HCT116 (cell line): Measurements from ENCODE around the gene SRP19. TPM values are rescaled to one million over a fixed set of nuclear protein-coding genes. Genes with fewer than 3 reads are reported as not detected.

ENCODE experiments used
- ATAC-seq: fragments of 200-7000 bp; cut with Tn5 transposase; 2 replicates; pipeline ENCODE4 v1.9.1; 2020; ENCODE audit warnings: mild to moderate bottlenecking, moderate library complexity
- BruUV-seq: library from RNA; stranded (reverse); fragments of 400-500 nt; replicated peaks from 2 replicates; lab custom pipeline; 2021; lab: Mats Ljungman, UMichigan
- CTCF ChIA-PET: fragments of 300-600 bp; sonication (Branson Sonifier 250); formaldehyde crosslinking; loops from one replicate; lab custom pipeline; 2021; ENCODE audit warnings: antibody characterized with exemption; lab: Charles Lee
- POLR2A ChIA-PET: fragments of 300-600, 350-600 bp; sonication (Branson Sonifier 250); formaldehyde crosslinking; loops from one replicate; lab custom pipeline; 2021; ENCODE audit warnings: antibody characterized with exemption; lab: Charles Lee
- RAD21 ChIA-PET, 2 experiments: fragments of 300-600 bp; sonication (Branson Sonifier 250); formaldehyde crosslinking; loops; one replicate each; lab custom pipeline; 2023; ENCODE audit warnings: low total read pairs in 2 of 2; ENCODE audit not compliant: uncharacterized antibody in 2 of 2, unreplicated experiment in 2 of 2, low non-redundant PET in 1 of 2; lab: Charles Lee
- DNase-seq: peaks from one replicate; pipeline ENCODE4 v3.0.0-alpha.2; 2010; ENCODE audit warnings: low read depth, low spot score
- H2AFZ ChIP-seq: fragments of 200-600 bp; shearing (Covaris generic), sonication (generic); 2 replicates; pipeline ENCODE4 v1.6.1; 2017; ENCODE audit warnings: low read depth, mixed run types, mixed read lengths, antibody characterized with exemption, low read length; ENCODE audit not compliant: poor library complexity, severe bottlenecking
- H3K27ac ChIP-seq: 2 replicates; pipeline ENCODE4 v1.5.1; 2012; ENCODE audit warnings: low read depth, low read length
- H3K27me3 ChIP-seq: fragments of 200-600 bp; sonication (generic); 2 replicates; pipeline ENCODE4 v1.6.1; 2016; ENCODE audit warnings: mixed run types, low read length, mixed read lengths; ENCODE audit not compliant: insufficient read depth
- H3K36me3 ChIP-seq, 2 experiments: fragments of 200-500 bp in 1 of 2; fragments of 200-600 bp in 1 of 2; sonication (Bioruptor generic) in 1 of 2; sonication (generic) in 1 of 2; 2 replicates each; pipeline versions ENCODE4 v1.5.1 to v1.6.1; 2014 to 2016; ENCODE audit warnings: low read length in 2 of 2, inconsistent platforms in 1 of 2, mixed read lengths in 1 of 2, mixed run types in 1 of 2; ENCODE audit not compliant: insufficient read depth in 2 of 2, control insufficient read depth in 1 of 2
- H3K4me1 ChIP-seq, 2 experiments: fragments of 200-600 bp in 1 of 2; sonication (generic) in 1 of 2; 2 replicates each; pipeline versions ENCODE4 v1.5.1 to v1.6.1; 2012 to 2017; ENCODE audit warnings: low read length in 2 of 2, inconsistent platforms in 1 of 2, mild to moderate bottlenecking in 1 of 2, mixed read lengths in 1 of 2, mixed run types in 1 of 2, moderate library complexity in 1 of 2; ENCODE audit not compliant: insufficient read depth in 2 of 2, control insufficient read depth in 1 of 2
- H3K4me2 ChIP-seq: fragments of 200-600 bp; sonication (generic); 2 replicates; pipeline ENCODE4 v1.6.1; 2017; ENCODE audit warnings: mixed run types, low read length, mixed read lengths
- H3K4me3 ChIP-seq, 2 experiments: fragments of 200-600 bp in 1 of 2; sonication (generic) in 1 of 2; replicated peaks in 1 of 2; 2 replicates each; pipeline ENCODE4 v1.5.1; 2011 to 2016; ENCODE audit warnings: low read length in 2 of 2, control low read depth in 1 of 2, low read depth in 1 of 2, mild to moderate bottlenecking in 1 of 2, mixed read lengths in 1 of 2, mixed run types in 1 of 2
- H3K79me2 ChIP-seq: fragments of 200-600 bp; sonication (generic); 2 replicates; pipeline ENCODE4 v1.6.1; 2017; ENCODE audit warnings: mild to moderate bottlenecking, mixed run types, low read length, moderate library complexity, mixed read lengths; ENCODE audit not compliant: insufficient read depth
- H3K9ac ChIP-seq: fragments of 200-600 bp; sonication (generic); 2 replicates; pipeline ENCODE4 v1.6.1; 2016; ENCODE audit warnings: low read length, mixed read lengths
- H3K9me2 ChIP-seq: fragments of 200-600 bp; sonication (generic), shearing (Covaris generic); 2 replicates; pipeline ENCODE4 v1.6.1; 2017; ENCODE audit warnings: mixed run types, mild to moderate bottlenecking, moderate library complexity; ENCODE audit not compliant: insufficient read depth
- H3K9me3 ChIP-seq, 2 experiments: fragments of 200-500 bp in 1 of 2; fragments of 200-600 bp in 1 of 2; sonication (Bioruptor generic) in 1 of 2; sonication (generic) in 1 of 2; 2 replicates each; pipeline ENCODE4 v1.6.1; 2014 to 2017; ENCODE audit warnings: low read length in 2 of 2, mixed read lengths in 2 of 2, inconsistent platforms in 1 of 2, low read depth in 1 of 2, mild to moderate bottlenecking in 1 of 2, mixed run types in 1 of 2, moderate library complexity in 1 of 2; ENCODE audit not compliant: control insufficient read depth in 1 of 2, insufficient read depth in 1 of 2
- H4K20me1 ChIP-seq: fragments of 200-600 bp; sonication (generic), shearing (Covaris generic); 2 replicates; pipeline ENCODE4 v1.6.1; 2017; ENCODE audit warnings: mixed run types, mild to moderate bottlenecking, moderate library complexity; ENCODE audit not compliant: insufficient read depth
- ELF1 ChIP-seq: IDR thresholded peaks from 2 replicates; pipeline ENCODE4 v1.6.1; 2012; ENCODE audit warnings: low read depth, borderline replicate concordance
- JUND ChIP-seq: IDR thresholded peaks from 2 replicates; pipeline ENCODE4 v1.6.1; 2012
- POLR2AphosphoS5 ChIP-seq: IDR thresholded peaks from 2 replicates; pipeline ENCODE4 v1.6.1; 2011; ENCODE audit warnings: mild to moderate bottlenecking, low read depth, low read length, moderate library complexity
- RAD21 ChIP-seq: IDR thresholded peaks from 2 replicates; pipeline ENCODE4 v1.6.1; 2012; ENCODE audit warnings: low read depth, mild to moderate bottlenecking
- ZFX ChIP-seq: fragments of 450-650 bp; IDR thresholded peaks from 2 replicates; pipeline ENCODE4 v1.6.1; 2017
- ZNF274 ChIP-seq: fragments of 200-500 bp; sonication (Bioruptor generic); IDR thresholded peaks from 2 replicates; pipeline ENCODE4 v1.6.1; 2014; ENCODE audit warnings: mild to moderate bottlenecking, low read depth, low read length, inconsistent platforms
- intact Hi-C: fragments of 100-400 bp; cut with micrococcal nuclease; formaldehyde crosslinking; loops from 2 replicates; pipeline ENCODE4 v1.10.0; 2022
- total RNA-seq: library from RNA; stranded (reverse); gene quantifications from one replicate; pipeline ENCODE4 v1.2.1, GENCODE V29; 2021; ENCODE audit not compliant: unreplicated experiment
- TF ChIP-seq, protein P1 (sequence below), 3 experiments: fragments of 200-600 bp in 1 of 3; sonication (generic) in 1 of 3; IDR thresholded peaks in 2 of 3; conservative IDR thresholded peaks in 1 of 3; 2 replicates each; pipeline ENCODE4 v1.5.1; 2012 to 2017; ENCODE audit warnings: low read depth in 2 of 3, low read length in 2 of 3, antibody characterized with exemption in 1 of 3, borderline replicate concordance in 1 of 3, control low read depth in 1 of 3, mild to moderate bottlenecking in 1 of 3, mixed read lengths in 1 of 3, mixed run types in 1 of 3, moderate library complexity in 1 of 3; ENCODE audit not compliant: insufficient read depth in 1 of 3
- TF ChIP-seq, protein P2 (sequence below): IDR thresholded peaks from 2 replicates; pipeline ENCODE4 v1.6.1; 2011; ENCODE audit warnings: mild to moderate bottlenecking, low read length, moderate library complexity; ENCODE audit not compliant: insufficient replicate concordance; ENCODE audit errors: extremely low read depth

Gene SRP19
- total RNA-seq, 1 experiment from 2014 or later, result 45.3 TPM

DNA sequence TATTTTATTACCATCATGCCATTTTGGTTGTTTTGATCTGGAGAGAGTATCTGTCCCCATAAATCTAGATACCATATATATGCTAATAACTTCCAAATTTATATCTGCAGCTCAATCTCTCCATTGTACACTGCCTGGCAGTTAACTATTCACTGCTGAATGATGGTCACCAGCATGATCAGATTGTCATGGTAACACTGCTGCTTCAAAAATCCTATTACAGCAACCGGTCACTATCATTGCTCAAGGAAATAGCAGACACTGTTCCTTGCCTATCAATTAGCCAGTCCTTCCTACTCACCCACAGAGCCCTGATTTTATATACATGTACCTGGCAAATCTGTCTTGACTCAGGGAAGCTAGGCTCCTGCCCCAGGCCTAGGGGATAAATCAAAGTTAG is 49.4 kb downstream of the SRP19 start:
- peaks cover 7 to 11% of the 10 kb centered on the region in 2 experiments; a peak in 2 of 4 replicates for H3K36me3 ChIP-seq
- H4K20me1 ChIP-seq, result no peaks in the 10 kb centered on the region
- H3K4me1 ChIP-seq, result peaks cover 0 to 3% of the 10 kb centered on the region in 2 experiments; a peak in 1 of 4 replicates
- no peaks in the 10 kb centered on the region for H3K27me3 ChIP-seq
- no peaks in the 10 kb centered on the region for H3K9me3 ChIP-seq
- ChIA-PET CTCF (no interaction called here), POLR2A (no interaction called here), RAD21 (no interaction called here)
- H3K79me2 ChIP-seq, result peaks cover 51% of the 10 kb centered on the region
- DNase-seq (no peak), ATAC-seq (no peak)
- H3K4me2 ChIP-seq, result no peak overlapping the region
- H3K9ac ChIP-seq, result no peak overlapping the region
- no peak overlapping the region for H3K4me3 ChIP-seq
- TF ChIP-seq POLR2AphosphoS5, result no peak
- no peak for TF ChIP-seq JUND
- no peak for TF ChIP-seq ELF1
- TF ChIP-seq, protein P1, sequence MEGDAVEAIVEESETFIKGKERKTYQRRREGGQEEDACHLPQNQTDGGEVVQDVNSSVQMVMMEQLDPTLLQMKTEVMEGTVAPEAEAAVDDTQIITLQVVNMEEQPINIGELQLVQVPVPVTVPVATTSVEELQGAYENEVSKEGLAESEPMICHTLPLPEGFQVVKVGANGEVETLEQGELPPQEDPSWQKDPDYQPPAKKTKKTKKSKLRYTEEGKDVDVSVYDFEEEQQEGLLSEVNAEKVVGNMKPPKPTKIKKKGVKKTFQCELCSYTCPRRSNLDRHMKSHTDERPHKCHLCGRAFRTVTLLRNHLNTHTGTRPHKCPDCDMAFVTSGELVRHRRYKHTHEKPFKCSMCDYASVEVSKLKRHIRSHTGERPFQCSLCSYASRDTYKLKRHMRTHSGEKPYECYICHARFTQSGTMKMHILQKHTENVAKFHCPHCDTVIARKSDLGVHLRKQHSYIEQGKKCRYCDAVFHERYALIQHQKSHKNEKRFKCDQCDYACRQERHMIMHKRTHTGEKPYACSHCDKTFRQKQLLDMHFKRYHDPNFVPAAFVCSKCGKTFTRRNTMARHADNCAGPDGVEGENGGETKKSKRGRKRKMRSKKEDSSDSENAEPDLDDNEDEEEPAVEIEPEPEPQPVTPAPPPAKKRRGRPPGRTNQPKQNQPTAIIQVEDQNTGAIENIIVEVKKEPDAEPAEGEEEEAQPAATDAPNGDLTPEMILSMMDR (IDR thresholded peaks at IDR 0.05 in 2 of 3, conservative IDR thresholded peaks at IDR 0.05 in 1 of 3; ENCODE audit: borderline replicate concordance in 1 of 3, insufficient read depth in 1 of 3, low read depth in 2 of 3, low read length in 2 of 3), result no peak
- no peak for TF ChIP-seq RAD21
- TF ChIP-seq, all 23 proteins: peak for 0
- intact Hi-C loops, result no loop called here
- Histone ChIP-seq H2AFZ (no peak overlapping the region), H3K9me2 (no peaks in the 10 kb centered on the region), H3K27ac (no peak overlapping the region)
- no TSS peak for BruUV-seq

DNA sequence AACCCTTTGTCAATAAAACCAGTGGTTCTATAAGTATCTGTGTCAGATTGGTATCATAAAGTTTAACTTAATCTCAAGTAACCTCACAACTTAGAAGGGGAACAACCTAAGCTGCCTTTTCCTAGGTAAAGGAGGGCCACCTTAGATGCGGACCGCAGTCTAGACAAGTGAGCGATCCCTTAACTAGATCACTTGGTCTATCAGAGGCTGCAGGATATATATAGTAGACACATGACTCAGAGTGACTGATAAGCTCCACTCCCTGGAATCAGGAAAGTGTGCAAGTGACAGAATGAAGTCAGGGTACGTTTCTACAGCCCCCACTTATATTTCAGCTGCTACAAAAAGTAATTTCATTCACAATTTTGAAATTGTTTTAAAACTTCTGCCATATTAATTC is 53.5 kb downstream of the SRP19 start:
- no TSS peak for BruUV-seq
- CTCF ChIA-PET, result no interaction called here
- RAD21 ChIA-PET, result no interaction called here
- TF ChIP-seq ZNF274, result no peak
- TF ChIP-seq ZFX, result no peak
- TF ChIP-seq, protein P2, sequence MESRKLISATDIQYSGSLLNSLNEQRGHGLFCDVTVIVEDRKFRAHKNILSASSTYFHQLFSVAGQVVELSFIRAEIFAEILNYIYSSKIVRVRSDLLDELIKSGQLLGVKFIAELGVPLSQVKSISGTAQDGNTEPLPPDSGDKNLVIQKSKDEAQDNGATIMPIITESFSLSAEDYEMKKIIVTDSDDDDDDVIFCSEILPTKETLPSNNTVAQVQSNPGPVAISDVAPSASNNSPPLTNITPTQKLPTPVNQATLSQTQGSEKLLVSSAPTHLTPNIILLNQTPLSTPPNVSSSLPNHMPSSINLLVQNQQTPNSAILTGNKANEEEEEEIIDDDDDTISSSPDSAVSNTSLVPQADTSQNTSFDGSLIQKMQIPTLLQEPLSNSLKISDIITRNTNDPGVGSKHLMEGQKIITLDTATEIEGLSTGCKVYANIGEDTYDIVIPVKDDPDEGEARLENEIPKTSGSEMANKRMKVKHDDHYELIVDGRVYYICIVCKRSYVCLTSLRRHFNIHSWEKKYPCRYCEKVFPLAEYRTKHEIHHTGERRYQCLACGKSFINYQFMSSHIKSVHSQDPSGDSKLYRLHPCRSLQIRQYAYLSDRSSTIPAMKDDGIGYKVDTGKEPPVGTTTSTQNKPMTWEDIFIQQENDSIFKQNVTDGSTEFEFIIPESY, result no peak
- TF ChIP-seq, protein P1 (IDR thresholded peaks at IDR 0.05 in 2 of 3, conservative IDR thresholded peaks at IDR 0.05 in 1 of 3; ENCODE audit: borderline replicate concordance in 1 of 3, insufficient read depth in 1 of 3, low read depth in 2 of 3, low read length in 2 of 3), result no peak

More for the DNA sequence above, 53.5 kb downstream of the SRP19 start:
- Histone ChIP-seq H3K9me2 (no peaks in the 10 kb centered on the region), H3K9ac (no peak overlapping the region), H3K27me3 (no peaks in the 10 kb centered on the region), H3K4me1 (peaks cover 0 to 3% of the 10 kb centered on the region in 2 experiments; a peak in 1 of 4 replicates), H3K9me3 (no peaks in the 10 kb centered on the region), H3K79me2 (peaks cover 77% of the 10 kb centered on the region), H4K20me1 (no peaks in the 10 kb centered on the region), H2AFZ (no peak overlapping the region), H3K4me2 (no peak overlapping the region), H3K27ac (no peak overlapping the region), H3K4me3 (no peak overlapping the region), H3K36me3 (peaks cover 15 to 26% of the 10 kb centered on the region in 2 experiments; a peak in 3 of 4 replicates)
- POLR2A ChIA-PET, result no interaction called here
- intact Hi-C loops, result no loop called here
- ATAC-seq, result no peak
- DNase-seq, result no peak
